Cardiac muscle cell (in vitro differentiated cells and primary cell): ENCODE data around the gene TCTN2. TPM values are rescaled to one million over a fixed set of nuclear protein-coding genes. Genes with fewer than 3 reads are reported as not detected.

Source experiments
- DNase-seq, 2 donors: peaks; one replicate each; pipeline versions ENCODE4 v3.0.0 to v3.0.0-alpha.2; 2010 to 2017; ENCODE audit warnings: low read depth in 1 of 2, low spot score in 1 of 2
- H3K27ac ChIP-seq: fragments of 200-600 bp; sonication (generic); 2 replicates; pipeline ENCODE4 v1.5.1; 2016
- H3K27me3 ChIP-seq: fragments of 200-600 bp; sonication (generic); 2 replicates; pipeline ENCODE4 v1.6.0; 2016; ENCODE audit warnings: control low read depth
- H3K36me3 ChIP-seq: fragments of 200-600 bp; sonication (generic); 2 replicates; pipeline ENCODE4 v1.5.1; 2016; ENCODE audit warnings: control low read depth
- H3K4me1 ChIP-seq: fragments of 200-600 bp; sonication (generic); 2 replicates; pipeline ENCODE4 v1.8.1; 2017; ENCODE audit warnings: low read depth, mild to moderate bottlenecking, mixed run types
- H3K4me3 ChIP-seq: fragments of 200-600 bp; sonication (generic); 2 replicates; pipeline ENCODE4 v1.5.1; 2016; ENCODE audit warnings: mild to moderate bottlenecking
- H3K9me3 ChIP-seq: fragments of 200-600 bp; sonication (generic); 2 replicates; pipeline ENCODE4 v1.5.1; 2017; ENCODE audit warnings: low read depth, mild to moderate bottlenecking, control low read depth
- CTCF ChIP-seq: IDR thresholded peaks from 2 replicates; pipeline ENCODE4 v1.5.1; 2012; ENCODE audit warnings: low read depth, mild to moderate bottlenecking, low read length
- polyA plus RNA-seq: library from polyadenylated mRNA; unstranded; fragments of >200 nt; fragmentation: Nextera tagmentation; extraction: Ambion mirVana; gene quantifications from 2 replicates; pipeline ENCODE4 v1.2.1, GENCODE V29; 2016
- total RNA-seq: library from RNA; depleted of rRNA; stranded (reverse); fragments of >200 nt; gene quantifications from 2 replicates; pipeline ENCODE4 v1.2.3, GENCODE V29; 2016

Gene TCTN2
- total and polyA plus RNA-seq, 2 experiments from 2014 or later = 4.3 to 5.8 TPM

DNA sequence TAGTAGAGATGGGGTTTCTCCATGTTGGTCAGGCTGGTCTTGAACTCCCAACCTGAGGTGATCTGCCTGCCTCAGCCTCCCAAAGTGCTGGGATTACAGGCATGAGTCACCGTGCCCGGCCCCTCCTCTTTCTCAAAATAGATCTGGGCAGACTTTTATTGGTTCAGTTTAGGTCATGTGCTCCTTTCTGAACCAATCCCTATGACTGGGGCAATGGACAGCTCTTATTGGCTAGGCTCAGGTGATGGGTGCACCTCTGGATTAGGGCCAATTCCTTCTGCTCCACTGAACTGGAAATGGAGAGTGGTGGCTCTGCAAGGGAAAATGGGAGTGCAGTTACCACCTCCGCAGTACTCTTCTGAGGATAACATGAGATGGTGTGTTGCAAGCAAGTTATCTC lies 35.0 kb downstream of the TCTN2 start:
- Histone ChIP-seq H3K9me3 (no peaks in the 10 kb centered on the region), H3K4me3 (no peak overlapping the region), H3K27me3 (no peaks in the 10 kb centered on the region), H3K36me3 (peaks cover 4% of the 10 kb centered on the region), H3K4me1 (no peaks in the 10 kb centered on the region), H3K27ac (no peak overlapping the region)
- no peak for TF ChIP-seq CTCF
- DNase-seq = no peak

GRCh38 chr12:123707466-123707865 lies 36.6 kb downstream of the TCTN2 start:
- Histone ChIP-seq H3K4me1 (no peaks in the 10 kb centered on the region), H3K36me3 (peaks cover 4% of the 10 kb centered on the region), H3K27me3 (no peaks in the 10 kb centered on the region), H3K27ac (no peak overlapping the region), H3K4me3 (no peak overlapping the region), H3K9me3 (no peaks in the 10 kb centered on the region)
- no peak for DNase-seq
- no peak for TF ChIP-seq CTCF

GRCh38 chr12:123712780-123713319 lies 41.9 kb downstream of the TCTN2 start:
- Histone ChIP-seq H3K27me3 (no peaks in the 10 kb centered on the region), H3K36me3 (no peaks in the 10 kb centered on the region), H3K9me3 (no peaks in the 10 kb centered on the region), H3K27ac (peak overlapping the region; percentile 80), H3K4me3 (peak overlapping the region; percentile 98), H3K4me1 (peaks cover 10% of the 10 kb centered on the region)
- peak; percentile 8 to 9 for DNase-seq
- no peak for TF ChIP-seq CTCF

DNA sequence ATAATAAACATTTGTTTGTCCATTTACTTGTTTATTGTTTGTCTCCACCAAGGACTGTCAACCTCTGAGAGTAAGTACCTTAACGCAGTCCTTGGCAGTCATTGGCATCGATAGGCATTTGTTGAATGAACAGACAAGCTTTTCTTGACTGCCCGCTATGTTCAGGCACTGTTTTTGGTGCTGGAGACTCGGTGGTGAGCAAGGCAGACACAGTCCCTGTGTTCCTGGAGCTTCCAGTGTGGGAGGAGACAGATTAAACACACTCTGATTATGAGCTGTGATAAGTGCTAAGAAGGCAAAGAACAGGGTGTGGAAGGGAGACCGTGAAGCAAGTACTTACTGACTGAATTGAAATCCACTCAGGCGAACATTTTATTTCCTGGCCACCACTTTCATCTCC lies 42.5 kb downstream of the TCTN2 start:
- no peak for TF ChIP-seq CTCF
- Histone ChIP-seq H3K27ac (no peak overlapping the region), H3K36me3 (no peaks in the 10 kb centered on the region), H3K4me1 (peaks cover 10% of the 10 kb centered on the region), H3K4me3 (peak overlapping the region; percentile 98), H3K9me3 (no peaks in the 10 kb centered on the region), H3K27me3 (no peaks in the 10 kb centered on the region)
- DNase-seq = peak in 1 of 2 donors; percentile 12

DNA sequence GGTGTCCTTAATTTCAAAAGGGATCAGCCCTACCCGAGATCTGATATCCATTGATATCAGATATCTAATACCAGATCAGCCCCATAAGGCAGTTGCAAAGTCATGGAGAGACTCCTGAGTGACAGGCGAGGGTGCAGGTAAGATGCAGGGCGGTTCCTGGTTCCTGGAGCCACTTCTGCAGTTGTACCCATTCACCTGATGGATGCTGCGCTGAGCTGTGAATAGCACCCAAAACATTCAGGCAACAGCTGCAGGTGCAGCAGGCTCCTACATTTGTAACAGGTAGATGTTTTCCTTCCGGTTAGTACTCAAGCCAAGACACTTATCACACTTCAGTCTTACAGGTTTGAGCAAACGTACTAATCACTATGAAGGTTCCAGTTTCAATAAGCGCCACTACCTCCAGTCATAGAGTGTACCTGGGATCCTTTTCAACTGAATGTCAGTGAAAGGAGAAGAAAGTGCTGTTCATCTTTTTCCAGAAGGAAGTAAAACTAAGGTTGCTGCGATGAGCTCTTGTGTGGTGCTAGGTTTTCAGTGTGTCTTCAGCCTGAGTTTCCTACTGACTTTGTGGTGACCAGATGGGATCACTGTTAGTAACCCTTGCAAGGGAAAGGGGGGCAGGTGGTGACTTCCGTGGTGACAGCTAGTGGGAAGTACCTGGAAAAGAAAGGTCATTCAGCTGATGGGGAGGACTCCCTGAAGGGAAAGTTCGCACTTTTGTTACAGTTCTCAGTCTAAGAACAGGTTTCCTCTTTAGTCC lies 43.1 kb downstream of the TCTN2 start:
- peak overlapping the region; percentile 34 for H3K27ac ChIP-seq
- H3K4me1 ChIP-seq = peaks cover 15% of the 10 kb centered on the region
- DNase-seq = no peak
- no peaks in the 10 kb centered on the region for H3K9me3 ChIP-seq
- H3K4me3 ChIP-seq = no peak overlapping the region
- H3K27me3 ChIP-seq = no peaks in the 10 kb centered on the region
- no peaks in the 10 kb centered on the region for H3K36me3 ChIP-seq
- TF ChIP-seq CTCF = no peak
